GM12872 (cell line): ENCODE results near the gene PIP4P1.

Experiments
- TF ChIP-seq, protein P1 (sequence below): IDR thresholded peaks from 3 replicates; pipeline ENCODE4 v1.5.1; 2011; ENCODE audit warnings: low read depth, mild to moderate bottlenecking, low read length, moderate library complexity; ENCODE audit not compliant: insufficient read depth

Gene PIP4P1

DNA sequence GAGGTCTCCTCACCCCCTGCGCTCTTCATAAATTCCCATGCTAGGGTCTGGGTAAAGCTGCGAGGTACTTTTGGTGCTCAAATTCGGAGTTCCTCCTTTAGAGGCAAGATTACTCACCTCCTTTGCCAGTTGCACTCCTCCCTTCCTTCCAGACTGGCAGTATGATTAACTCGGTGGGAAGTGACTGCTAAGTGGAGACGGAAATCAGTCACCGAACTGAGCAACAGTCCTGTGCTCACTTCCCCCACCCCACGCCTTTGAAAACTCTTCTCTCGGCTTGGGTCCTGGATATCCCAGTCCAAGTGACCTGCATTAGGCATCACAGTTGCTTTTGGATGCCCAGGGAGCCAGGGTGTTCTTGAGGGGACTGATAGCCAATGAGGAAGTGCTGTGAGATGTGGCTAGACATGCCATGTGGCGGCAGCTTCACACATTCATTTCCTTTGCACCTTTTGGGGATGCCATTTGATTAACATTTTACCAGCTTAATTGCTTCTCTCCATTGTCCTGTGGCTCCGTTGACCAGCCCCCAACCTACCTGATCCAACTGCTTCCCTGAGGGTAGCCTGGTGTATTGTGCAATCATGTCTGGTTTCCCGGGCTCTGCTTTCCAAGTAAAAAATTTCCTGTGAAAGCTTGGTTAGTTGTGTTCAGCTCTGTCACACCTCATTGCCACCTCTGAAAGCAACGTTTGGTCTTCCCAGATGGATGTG, 8.8 kb upstream of the PIP4P1 start:
- TF ChIP-seq, protein P1, sequence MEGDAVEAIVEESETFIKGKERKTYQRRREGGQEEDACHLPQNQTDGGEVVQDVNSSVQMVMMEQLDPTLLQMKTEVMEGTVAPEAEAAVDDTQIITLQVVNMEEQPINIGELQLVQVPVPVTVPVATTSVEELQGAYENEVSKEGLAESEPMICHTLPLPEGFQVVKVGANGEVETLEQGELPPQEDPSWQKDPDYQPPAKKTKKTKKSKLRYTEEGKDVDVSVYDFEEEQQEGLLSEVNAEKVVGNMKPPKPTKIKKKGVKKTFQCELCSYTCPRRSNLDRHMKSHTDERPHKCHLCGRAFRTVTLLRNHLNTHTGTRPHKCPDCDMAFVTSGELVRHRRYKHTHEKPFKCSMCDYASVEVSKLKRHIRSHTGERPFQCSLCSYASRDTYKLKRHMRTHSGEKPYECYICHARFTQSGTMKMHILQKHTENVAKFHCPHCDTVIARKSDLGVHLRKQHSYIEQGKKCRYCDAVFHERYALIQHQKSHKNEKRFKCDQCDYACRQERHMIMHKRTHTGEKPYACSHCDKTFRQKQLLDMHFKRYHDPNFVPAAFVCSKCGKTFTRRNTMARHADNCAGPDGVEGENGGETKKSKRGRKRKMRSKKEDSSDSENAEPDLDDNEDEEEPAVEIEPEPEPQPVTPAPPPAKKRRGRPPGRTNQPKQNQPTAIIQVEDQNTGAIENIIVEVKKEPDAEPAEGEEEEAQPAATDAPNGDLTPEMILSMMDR, result no peak

DNA sequence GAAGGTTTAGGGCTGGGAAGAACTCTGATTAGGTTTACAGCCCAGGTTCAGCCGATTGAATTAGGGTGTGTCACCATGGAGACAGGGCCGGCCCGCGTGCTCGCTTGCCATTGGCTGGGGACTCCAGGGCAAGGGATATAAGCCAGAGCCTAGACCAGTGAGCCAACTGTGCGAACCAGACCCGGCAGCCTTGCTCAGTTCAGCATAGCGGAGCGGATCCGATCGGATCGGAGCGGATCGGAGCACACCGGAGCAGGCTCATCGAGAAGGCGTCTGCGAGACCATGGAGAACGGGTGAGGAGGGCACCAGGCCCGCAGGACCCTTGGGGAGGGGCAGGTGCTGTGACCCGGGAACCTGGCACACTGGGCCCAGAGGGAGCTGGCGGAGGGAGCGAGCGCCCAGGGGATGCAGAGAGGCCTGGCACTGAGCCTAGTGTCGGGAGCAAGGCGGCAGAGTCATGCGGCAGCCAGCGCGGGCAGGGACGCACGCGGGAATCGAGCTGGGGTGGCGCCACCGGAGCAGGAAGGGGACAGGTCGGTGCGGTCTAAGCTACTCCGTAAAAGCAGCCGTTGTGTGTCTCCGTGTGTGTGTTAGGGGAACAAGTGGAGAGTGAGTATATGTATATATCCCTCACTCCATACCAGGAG, 8.1 kb upstream of the PIP4P1 start, which contains the start of gene PNP:
Gene PNP, plus strand, starts transcription at position 165 of the 648 bp plus-strand sequence. Its CDS starts 119 bp downstream, at position 284.
- TF ChIP-seq, protein P1, result no peak

DNA sequence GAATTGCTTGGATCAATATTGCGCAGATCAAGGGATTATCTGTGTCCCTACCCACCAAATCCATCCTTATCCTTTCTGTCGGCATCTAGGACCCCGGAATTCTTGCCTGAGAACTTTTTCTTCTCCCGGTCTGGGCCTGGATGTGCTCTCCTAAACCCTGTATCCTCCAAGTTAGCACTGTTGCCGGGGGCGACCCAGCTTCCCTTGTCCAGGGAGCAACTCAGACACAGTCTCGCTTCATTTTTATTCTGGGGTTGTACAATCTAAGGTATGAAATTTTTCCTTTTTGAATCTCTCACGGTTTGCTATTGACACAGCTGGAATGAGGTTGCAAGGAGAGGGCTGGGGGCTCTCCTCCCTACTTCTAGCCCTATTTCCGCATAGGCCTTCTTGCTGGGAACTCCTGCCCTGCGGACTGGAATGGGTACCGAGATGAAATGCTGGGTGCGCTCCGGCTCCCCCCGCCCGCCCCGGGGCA, 7.6 kb upstream of the PIP4P1 start:
- TF ChIP-seq, protein P1, result no peak

DNA sequence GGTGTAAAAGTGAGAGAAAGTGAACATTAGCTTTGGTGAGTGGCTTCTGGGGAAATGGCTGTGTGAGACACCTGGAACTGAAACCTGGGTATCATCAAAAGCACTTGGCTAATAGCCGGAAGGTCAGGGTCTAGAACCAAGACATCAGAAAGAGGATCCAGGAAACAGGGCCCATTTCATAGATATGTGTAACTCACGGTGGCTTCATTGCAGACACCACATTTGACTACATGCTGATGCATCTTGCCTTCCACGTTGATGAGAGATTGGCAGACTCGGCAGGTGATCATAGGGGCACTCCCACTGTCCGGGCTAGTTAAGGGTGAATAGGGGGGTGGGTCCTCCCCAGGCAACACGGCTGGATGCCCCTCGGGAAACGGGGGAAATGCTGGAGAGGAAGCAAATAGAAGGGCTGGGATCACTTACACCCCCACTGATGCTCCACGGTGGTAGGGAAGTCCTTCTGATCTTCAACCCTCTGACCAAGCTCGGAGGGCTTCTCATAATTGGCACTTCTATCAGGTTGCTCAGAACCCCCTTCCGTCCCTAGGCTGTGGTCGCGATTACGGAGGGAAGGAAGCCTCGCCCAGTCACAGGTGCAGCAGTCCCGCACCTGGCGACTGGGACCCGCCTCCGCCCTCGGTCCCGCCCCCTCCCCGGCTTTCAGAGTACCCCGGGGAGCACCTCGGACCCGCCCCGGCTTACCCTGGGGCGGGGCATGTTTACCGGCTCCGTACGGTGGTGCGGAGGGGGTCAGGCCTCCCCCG, 593 bp downstream of the PIP4P1 start:
- TF ChIP-seq, protein P1, result no peak

DNA sequence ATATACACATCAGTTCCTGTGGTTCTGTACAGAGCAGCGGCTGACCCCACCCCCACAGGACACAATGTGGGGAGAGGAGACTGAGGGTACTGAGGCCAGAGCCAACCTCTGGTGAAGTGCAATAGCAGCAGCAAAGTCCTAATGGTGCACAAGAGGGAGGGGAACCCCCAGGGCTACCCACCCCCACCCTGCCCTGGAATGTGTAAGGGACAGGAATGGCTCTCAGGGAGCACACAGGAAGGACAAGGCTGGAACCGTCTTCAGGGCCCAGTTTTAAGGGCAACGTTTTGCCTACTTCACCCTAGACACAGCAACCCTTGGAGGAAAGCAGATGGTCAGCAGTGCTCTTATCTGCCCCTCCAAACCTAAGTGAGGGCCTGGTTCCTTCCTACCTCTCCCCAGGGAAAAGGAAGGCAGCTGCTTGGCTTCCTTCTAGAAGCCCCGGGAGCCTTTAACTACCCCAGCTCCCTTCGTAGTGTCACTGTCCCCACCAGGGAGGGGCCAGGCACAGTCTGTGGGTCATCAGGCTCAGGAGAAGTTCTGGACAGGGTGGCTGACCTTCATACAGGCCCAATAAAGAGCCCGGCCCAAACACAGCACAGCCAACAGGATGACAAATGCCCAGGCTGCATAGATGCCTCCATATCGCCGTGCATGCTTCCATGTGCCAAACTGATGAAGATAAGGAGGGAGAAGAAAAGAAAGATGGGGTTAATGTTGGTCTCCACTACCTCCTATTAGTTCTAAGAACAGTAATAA, 3.0 kb downstream of the PIP4P1 start:
- TF ChIP-seq, protein P1, result no peak

DNA sequence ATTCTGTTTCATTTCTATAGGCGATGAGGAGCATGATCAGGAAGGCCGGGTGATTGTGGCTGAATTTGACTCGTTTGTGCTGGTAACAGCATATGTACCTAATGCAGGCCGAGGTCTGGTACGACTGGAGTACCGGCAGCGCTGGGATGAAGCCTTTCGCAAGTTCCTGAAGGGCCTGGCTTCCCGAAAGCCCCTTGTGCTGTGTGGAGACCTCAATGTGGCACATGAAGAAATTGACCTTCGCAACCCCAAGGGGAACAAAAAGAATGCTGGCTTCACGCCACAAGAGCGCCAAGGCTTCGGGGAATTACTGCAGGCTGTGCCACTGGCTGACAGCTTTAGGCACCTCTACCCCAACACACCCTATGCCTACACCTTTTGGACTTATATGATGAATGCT, 4.3 kb downstream of the PIP4P1 start:
- TF ChIP-seq, protein P1, result no peak
